HG03457 (cell line): Measurements from ENCODE around the gene ABCG4.
"Not testable (repeated sequence)": the region's sequence is repeated elsewhere in the genome, so short reads cannot be mapped to it uniquely, and the experiment has no call there.

Source experiments
- ATAC-seq: cut with Tn5 transposase; IDR thresholded peaks from one replicate; pipeline ENCODE4 v1.9.1; 2021; ENCODE audit warnings: moderate number of reproducible peaks; ENCODE audit not compliant: unreplicated experiment

ABCG4 gene

GRCh38 chr11:119149018-119149785 is at the start of gene ABCG4:
ABCG4 (plus strand) TSS chr11:119149052; CDS start chr11:119149966, 914 bp downstream.
- ATAC-seq, result no peak

GRCh38 chr11:119099711-119100110 is 49.1 kb upstream of the ABCG4 start:
- no peak for ATAC-seq

GRCh38 chr11:119100246-119100970 is 48.4 kb upstream of the ABCG4 start:
- ATAC-seq, result no peak

- peak; percentile 24 for ATAC-seq
Observed at GRCh38 chr11:119100994-119101758, 47.7 kb upstream of the ABCG4 start.

GRCh38 chr11:119101759-119102423 is 47.0 kb upstream of the ABCG4 start, which contains the start of gene DPAGT1:
DPAGT1 (minus strand) TSS chr11:119101853; CDS start chr11:119101655, 198 bp downstream.
- ATAC-seq, result peak; percentile 53

- ATAC-seq, result not testable (repeated sequence)
Observed at GRCh38 chr11:119103161-119103664, 45.6 kb upstream of the ABCG4 start.

- ATAC-seq, result no peak
Observed at GRCh38 chr11:119103793-119104192, 45.1 kb upstream of the ABCG4 start.

- ATAC-seq, result no peak
Observed at GRCh38 chr11:119106564-119107537, 42.0 kb upstream of the ABCG4 start, which contains the start of gene C2CD2L. C2CD2L (plus strand) TSS chr11:119107344; CDS start chr11:119107742, 398 bp downstream.

- ATAC-seq, result no peak
Observed at GRCh38 chr11:119107538-119108145, 41.2 kb upstream of the ABCG4 start.

GRCh38 chr11:119108146-119108856 is 40.6 kb upstream of the ABCG4 start:
- no peak for ATAC-seq

GRCh38 chr11:119108857-119109221 is 40.0 kb upstream of the ABCG4 start:
- no peak for ATAC-seq

GRCh38 chr11:119109843-119110242 is 39.0 kb upstream of the ABCG4 start:
- ATAC-seq, result no peak

- no peak for ATAC-seq
Observed at GRCh38 chr11:119110439-119110838, 38.4 kb upstream of the ABCG4 start.

- ATAC-seq, result no peak
Observed at GRCh38 chr11:119111361-119111925, 37.4 kb upstream of the ABCG4 start.

- no peak for ATAC-seq
Observed at GRCh38 chr11:119112314-119113020, 36.4 kb upstream of the ABCG4 start.

- ATAC-seq, result no peak
Observed at GRCh38 chr11:119113716-119114115, 35.1 kb upstream of the ABCG4 start.

GRCh38 chr11:119114351-119114750 is 34.5 kb upstream of the ABCG4 start:
- no peak for ATAC-seq
